OCI-LY1 (cell line): ENCODE results near the gene PLPP7.

Experiments
- H2AFZ ChIP-seq: fragments of 200-600 bp; sonication (generic), shearing (Covaris generic); 2 replicates; pipeline ENCODE4 v1.6.0; 2014; ENCODE audit warnings: antibody characterized with exemption, mild to moderate bottlenecking, low read length
- H3F3A ChIP-seq: fragments of 200-600 bp; sonication (generic), shearing (Covaris generic); 2 replicates; pipeline ENCODE4 v1.6.0; 2014; ENCODE audit warnings: mild to moderate bottlenecking, antibody characterized with exemption, low read length, moderate library complexity; ENCODE audit not compliant: insufficient read depth
- H3K27ac ChIP-seq: fragments of 200-600 bp; sonication (generic); 2 replicates; pipeline ENCODE4 v1.5.1; 2014; ENCODE audit warnings: low read length, mixed run types, mild to moderate bottlenecking, low read depth; ENCODE audit not compliant: poor library complexity, severe bottlenecking
- H3K27me3 ChIP-seq: fragments of 200-600 bp; sonication (generic); 2 replicates; pipeline ENCODE4 v1.6.0; 2014; ENCODE audit warnings: antibody characterized with exemption, mild to moderate bottlenecking, low read length, moderate library complexity; ENCODE audit not compliant: insufficient read depth
- H3K36me3 ChIP-seq: fragments of 200-600 bp; sonication (generic); 2 replicates; pipeline ENCODE4 v1.6.1; 2014; ENCODE audit warnings: mild to moderate bottlenecking, antibody characterized with exemption, low read length, moderate library complexity, mixed read lengths; ENCODE audit not compliant: insufficient read depth
- H3K4me1 ChIP-seq: fragments of 200-600 bp; sonication (generic); 2 replicates; pipeline ENCODE4 v1.5.1; 2014; ENCODE audit warnings: mild to moderate bottlenecking, low read length, moderate library complexity; ENCODE audit not compliant: insufficient read depth, severe bottlenecking
- H3K4me2 ChIP-seq: fragments of 200-600 bp; sonication (generic), shearing (Covaris generic); 2 replicates; pipeline ENCODE4 v1.6.1; 2014; ENCODE audit warnings: low read length
- H3K4me3 ChIP-seq: fragments of 200-600 bp; sonication (generic); 2 replicates; pipeline ENCODE4 v1.5.1; 2014; ENCODE audit warnings: low read length, low read depth, mild to moderate bottlenecking, mixed read lengths; ENCODE audit not compliant: poor library complexity, severe bottlenecking
- H3K79me2 ChIP-seq: fragments of 200-600 bp; shearing (Covaris generic); 2 replicates; pipeline ENCODE4 v1.6.1; 2016; ENCODE audit warnings: mixed run types, low read length, mixed read lengths; ENCODE audit not compliant: insufficient read depth
- H3K9ac ChIP-seq: fragments of 200-600 bp; sonication (generic), shearing (Covaris generic); 2 replicates; pipeline ENCODE4 v1.6.1; 2014; ENCODE audit warnings: mild to moderate bottlenecking, low read length, mixed read lengths
- H3K9me2 ChIP-seq: fragments of 200-600 bp; sonication (generic), shearing (Covaris generic); 2 replicates; pipeline ENCODE4 v1.6.1; 2014; ENCODE audit warnings: low read depth, mild to moderate bottlenecking, low read length, mixed read lengths
- H3K9me3 ChIP-seq: fragments of 200-600 bp; shearing (Covaris generic); 2 replicates; pipeline ENCODE4 v1.6.1; 2014; ENCODE audit warnings: low read length, mixed read lengths
- H4K20me1 ChIP-seq: fragments of 200-600 bp; sonication (generic), shearing (Covaris generic); 2 replicates; pipeline ENCODE4 v1.6.0; 2016; ENCODE audit warnings: mild to moderate bottlenecking, low read length; ENCODE audit not compliant: insufficient read depth
- CTCF ChIP-seq: fragments of 200-600 bp; sonication (generic), shearing (Covaris generic); IDR thresholded peaks from 2 replicates; pipeline ENCODE4 v1.5.1; 2017; ENCODE audit warnings: mild to moderate bottlenecking, antibody characterized with exemption, low read length, moderate library complexity, mixed read lengths
- EZH2 ChIP-seq: fragments of 200-600 bp; sonication (generic), shearing (Covaris generic); IDR thresholded peaks from 2 replicates; pipeline ENCODE4 v1.8.0; 2017; ENCODE audit warnings: borderline replicate concordance, mixed run types, mild to moderate bottlenecking, antibody characterized with exemption, low read length, moderate library complexity, mixed read lengths

PLPP7 gene

GRCh38 chr9:131320031-131320685, 30.6 kb downstream of the PLPP7 start:
- Histone ChIP-seq H3K27me3 (no peaks in the 10 kb centered on the region), H3K9me2 (no peaks in the 10 kb centered on the region), H3K4me3 (no peak overlapping the region), H2AFZ (no peak overlapping the region), H3K79me2 (no peaks in the 10 kb centered on the region), H4K20me1 (no peaks in the 10 kb centered on the region), H3F3A (no peaks in the 10 kb centered on the region), H3K9me3 (no peaks in the 10 kb centered on the region), H3K27ac (no peak overlapping the region), H3K4me2 (no peak overlapping the region), H3K9ac (no peak overlapping the region), H3K36me3 (no peaks in the 10 kb centered on the region), H3K4me1 (no peaks in the 10 kb centered on the region)
- TF ChIP-seq EZH2: no peak
- no peak for TF ChIP-seq CTCF

- TF ChIP-seq CTCF: no peak
- no peak for TF ChIP-seq EZH2
- Histone ChIP-seq H3K36me3 (no peaks in the 10 kb centered on the region), H2AFZ (no peak overlapping the region), H3K9me3 (no peaks in the 10 kb centered on the region), H3K9ac (no peak overlapping the region), H3K4me1 (no peaks in the 10 kb centered on the region), H3K4me2 (no peak overlapping the region), H3K27ac (no peak overlapping the region), H3K9me2 (no peaks in the 10 kb centered on the region), H3F3A (no peaks in the 10 kb centered on the region), H3K4me3 (no peak overlapping the region), H4K20me1 (no peaks in the 10 kb centered on the region), H3K27me3 (no peaks in the 10 kb centered on the region), H3K79me2 (no peaks in the 10 kb centered on the region)
Measured at GRCh38 chr9:131323629-131324028, 34.1 kb downstream of the PLPP7 start.

- Histone ChIP-seq H3K4me1 (no peaks in the 10 kb centered on the region), H3K79me2 (no peaks in the 10 kb centered on the region), H2AFZ (no peak overlapping the region), H3K27ac (no peak overlapping the region), H3K9me2 (no peaks in the 10 kb centered on the region), H4K20me1 (no peaks in the 10 kb centered on the region), H3K9ac (no peak overlapping the region), H3F3A (no peaks in the 10 kb centered on the region), H3K27me3 (no peaks in the 10 kb centered on the region; the same call in 1 of the 2 replicates), H3K9me3 (no peaks in the 10 kb centered on the region), H3K4me3 (no peak overlapping the region), H3K4me2 (no peak overlapping the region), H3K36me3 (no peaks in the 10 kb centered on the region)
- TF ChIP-seq EZH2: no peak
- TF ChIP-seq CTCF: no peak
Measured at GRCh38 chr9:131324736-131325679, 35.5 kb downstream of the PLPP7 start.
